Left renal cortex interstitium (tissue), 4 donors: ENCODE data around the gene PRSS2. TPM values are rescaled to one million over a fixed set of nuclear protein-coding genes. Genes with fewer than 3 reads are reported as not detected.

Experiments
- DNase-seq, 4 donors: peaks; one replicate each; pipeline ENCODE4 v3.0.0-alpha.2; 2013; ENCODE audit warnings: low read depth in 4 of 4, low spot score in 2 of 4, missing footprints in 1 of 4
- polyA plus RNA-seq, 4 donors: library from polyadenylated mRNA; unstranded; fragments of 120-200 nt; gene quantifications; one replicate each; pipeline ENCODE4 v1.2.1, GENCODE V29; 2013; ENCODE audit not compliant: insufficient read length in 4 of 4

PRSS2 gene
- polyA plus RNA-seq, 4 donors, result not detected

DNA sequence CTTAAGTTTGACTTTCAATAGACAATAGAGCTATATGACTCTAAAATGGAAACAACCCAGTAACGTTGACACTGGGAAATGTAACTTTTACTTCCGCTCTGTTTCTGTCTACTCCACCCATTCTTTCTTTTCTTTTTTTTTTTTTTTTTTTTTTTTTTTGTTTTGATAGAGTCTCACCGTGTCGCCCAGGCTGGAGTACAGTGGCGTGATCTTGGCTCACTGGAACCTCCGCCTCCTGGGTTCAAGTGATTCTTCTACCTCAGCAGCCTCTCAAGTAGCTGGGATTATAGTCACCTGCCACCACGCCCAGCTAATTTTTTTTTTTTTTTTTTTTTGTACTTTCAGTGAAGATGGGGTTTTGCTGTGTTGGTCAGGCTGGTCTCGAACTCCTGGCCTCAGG is 13.9 kb downstream of the PRSS2 start:
- DNase-seq, result no peak

DNA sequence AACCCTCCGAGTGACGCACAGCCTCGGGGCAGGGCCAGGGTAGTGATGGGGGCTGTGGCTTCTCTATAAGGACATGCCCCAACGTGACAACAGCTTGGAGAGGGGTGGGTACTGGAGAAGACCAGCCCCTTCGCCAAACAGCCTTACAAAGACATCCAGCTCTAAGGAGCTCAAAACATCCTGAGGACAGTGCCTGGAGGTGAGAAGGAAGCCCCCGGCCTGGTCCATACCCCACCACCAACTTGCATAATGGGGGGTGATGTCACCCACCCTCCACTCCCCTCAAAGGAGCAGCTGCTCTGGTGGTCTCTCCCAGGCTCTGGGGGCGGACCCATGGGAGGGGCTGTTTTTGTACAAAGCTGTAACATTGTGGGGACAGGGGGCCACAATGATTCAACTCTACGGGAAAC is 15.1 kb downstream of the PRSS2 start:
- no peak for DNase-seq

DNA sequence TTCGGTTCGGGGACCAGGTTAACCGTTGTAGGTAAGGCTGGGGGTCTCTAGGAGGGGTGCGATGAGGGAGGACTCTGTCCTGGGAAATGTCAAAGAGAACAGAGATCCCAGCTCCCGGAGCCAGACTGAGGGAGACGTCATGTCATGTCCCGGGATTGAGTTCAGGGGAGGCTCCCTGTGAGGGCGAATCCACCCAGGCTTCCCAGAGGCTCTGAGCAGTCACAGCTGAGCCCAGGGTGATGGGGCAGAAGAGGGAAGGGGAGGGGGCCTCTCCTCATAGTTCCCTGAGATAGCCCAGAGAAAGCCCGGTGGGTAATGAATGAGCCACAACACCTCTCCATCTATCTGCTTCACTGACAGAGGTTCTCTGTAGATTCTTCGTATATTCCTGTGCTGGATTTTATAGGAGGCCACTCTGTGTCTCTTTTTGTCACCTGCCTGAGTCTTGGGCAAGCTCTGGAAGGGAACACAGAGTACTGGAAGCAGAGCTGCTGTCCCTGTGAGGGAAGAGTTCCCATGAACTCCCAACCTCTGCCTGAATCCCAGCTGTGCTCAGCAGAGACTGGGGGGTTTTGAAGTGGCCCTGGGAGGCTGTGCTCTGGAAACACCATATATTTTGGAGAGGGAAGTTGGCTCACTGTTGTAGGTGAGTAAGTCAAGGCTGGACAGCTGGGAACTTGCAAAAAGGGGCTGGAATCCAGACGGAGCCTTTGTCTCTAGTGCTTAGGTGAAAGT is 16.4 kb downstream of the PRSS2 start:
- no peak for DNase-seq

DNA sequence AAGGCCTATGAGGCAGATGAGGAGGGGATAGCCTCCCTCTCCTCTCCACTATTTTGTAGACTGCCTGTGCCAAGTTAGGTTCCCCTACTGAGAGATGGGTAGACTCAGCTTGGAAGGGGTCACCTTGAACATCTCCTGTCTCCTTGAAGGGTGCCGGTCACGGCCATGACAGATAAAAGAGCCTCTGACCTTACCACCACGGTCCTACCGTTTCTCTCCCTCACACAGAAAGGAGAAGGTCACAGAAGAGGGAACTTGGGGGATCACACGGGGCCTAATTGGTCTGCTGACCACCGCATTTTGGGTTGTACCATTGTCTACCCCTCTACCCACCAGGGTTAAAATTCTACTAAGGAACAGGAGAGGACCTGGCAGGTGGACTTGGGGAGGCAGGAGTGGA is 17.0 kb downstream of the PRSS2 start:
- DNase-seq, result no peak

DNA sequence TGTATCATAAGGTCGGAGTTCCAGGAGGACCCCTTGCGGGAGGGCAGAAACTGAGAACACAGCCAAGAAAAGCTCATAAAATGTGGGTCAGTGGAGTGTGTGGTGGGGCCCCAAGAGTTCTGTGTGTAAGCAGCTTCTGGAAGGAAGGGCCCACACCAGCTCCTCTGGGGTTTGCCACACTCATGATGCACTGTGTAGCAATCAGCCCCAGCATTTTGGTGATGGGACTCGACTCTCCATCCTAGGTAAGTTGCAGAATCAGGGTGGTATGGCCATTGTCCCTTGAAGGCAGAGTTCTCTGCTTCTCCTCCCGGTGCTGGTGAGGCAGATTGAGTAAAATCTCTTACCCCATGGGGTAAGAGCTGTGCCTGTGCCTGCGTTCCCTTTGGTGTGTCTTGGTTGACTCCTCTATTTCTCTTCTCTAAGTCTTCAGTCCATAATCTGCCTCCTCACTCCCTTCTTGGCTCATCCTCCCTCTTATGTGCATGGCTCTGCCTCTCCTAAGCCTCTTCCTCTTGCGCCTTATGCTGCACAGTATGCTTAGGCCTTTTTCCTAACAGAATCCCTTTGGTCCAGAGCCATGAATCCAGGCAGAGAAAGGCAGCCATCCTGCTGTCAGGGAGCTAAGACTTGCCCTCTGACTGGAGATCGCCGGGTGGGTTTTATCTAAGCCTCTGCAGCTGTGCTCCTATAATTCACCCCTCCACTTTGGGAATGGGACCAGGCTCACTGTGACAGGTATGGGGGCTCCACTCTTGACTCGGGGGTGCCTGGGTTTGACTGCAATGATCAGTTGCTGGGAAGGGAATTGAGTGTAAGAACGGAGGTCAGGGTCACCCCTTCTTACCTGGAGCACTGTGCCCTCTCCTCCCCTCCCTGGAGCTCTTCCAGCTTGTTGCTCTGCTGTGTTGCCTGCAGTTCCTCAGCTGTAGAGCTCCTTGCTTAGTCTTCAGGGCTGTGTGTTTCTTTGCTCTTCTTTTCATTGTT is 17.8 kb downstream of the PRSS2 start:
- no peak for DNase-seq

DNA sequence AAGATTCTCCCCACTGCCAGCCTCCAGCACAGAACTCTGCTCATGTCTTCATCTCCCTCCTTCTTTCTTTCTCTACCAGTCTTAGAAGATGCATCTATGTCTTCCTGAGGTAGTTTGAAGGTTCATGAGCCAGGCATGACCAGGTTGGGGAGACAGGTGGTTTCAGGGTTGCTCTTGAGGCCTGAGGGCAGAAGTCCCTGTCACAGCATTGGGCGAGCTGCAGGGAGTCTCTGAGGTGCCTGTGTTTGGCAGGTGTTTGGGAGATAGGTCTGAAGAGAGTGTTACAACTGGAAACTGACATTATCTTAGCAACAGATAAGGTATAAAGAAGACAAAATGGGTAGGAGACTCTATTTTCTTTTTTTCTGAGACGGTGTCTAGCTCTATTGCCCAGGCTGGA is 18.7 kb downstream of the PRSS2 start:
- DNase-seq, result no peak

DNA sequence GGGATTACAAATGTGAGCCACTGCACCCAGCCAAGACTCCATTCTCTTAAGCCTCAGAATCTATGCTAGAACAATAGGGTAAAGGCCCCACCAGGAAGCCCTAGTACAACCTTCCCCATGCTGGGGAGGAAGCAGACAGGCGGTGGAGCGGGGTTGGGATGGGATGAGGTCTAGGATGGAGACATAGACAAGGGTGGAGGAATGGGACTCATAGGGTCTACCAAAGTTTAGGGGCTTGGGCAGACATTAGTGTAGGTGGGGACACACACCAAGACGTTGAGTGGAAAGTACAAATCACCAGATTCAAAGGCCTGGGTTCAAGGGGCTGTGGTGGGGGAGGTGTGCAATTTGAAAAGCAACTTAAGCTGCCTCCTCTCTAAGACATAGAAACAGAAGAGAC is 19.3 kb downstream of the PRSS2 start:
- no peak for DNase-seq

DNA sequence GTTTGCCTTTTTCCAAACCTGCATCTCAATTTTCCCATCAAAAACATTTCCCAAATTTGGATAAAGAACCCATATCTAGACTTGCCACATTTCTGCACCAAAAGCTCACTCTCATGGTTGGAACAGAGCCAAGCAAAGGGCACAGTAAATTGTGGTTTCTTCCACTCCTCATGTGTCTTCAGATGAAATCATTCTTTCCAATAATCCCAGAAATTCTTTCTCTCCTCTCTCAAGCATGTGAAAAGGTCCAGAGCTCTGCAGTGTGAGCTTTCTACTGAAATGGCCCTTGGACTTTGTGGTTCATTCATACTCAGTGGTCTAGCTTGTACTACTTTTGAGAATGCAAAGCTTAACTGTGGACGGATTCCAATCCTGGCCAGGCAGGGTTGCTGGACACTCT is 19.8 kb downstream of the PRSS2 start:
- no peak for DNase-seq

DNA sequence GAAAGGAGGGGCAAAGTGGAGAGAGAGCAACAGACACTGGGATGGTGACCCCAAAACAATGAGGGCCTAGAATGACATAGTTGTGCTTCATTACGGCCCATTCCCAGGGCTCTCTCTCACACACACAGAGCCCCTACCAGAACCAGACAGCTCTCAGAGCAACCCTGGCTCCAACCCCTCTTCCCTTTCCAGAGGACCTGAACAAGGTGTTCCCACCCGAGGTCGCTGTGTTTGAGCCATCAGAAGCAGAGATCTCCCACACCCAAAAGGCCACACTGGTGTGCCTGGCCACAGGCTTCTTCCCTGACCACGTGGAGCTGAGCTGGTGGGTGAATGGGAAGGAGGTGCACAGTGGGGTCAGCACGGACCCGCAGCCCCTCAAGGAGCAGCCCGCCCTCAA is 20.7 kb downstream of the PRSS2 start:
- DNase-seq, result no peak

DNA sequence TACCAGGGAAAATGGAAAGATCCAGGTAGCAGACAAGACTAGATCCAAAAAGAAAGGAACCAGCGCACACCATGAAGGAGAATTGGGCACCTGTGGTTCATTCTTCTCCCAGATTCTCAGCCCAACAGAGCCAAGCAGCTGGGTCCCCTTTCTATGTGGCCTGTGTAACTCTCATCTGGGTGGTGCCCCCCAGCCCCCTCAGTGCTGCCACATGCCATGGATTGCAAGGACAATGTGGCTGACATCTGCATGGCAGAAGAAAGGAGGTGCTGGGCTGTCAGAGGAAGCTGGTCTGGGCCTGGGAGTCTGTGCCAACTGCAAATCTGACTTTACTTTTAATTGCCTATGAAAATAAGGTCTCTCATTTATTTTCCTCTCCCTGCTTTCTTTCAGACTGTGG is 21.4 kb downstream of the PRSS2 start:
- DNase-seq, result no peak

DNA sequence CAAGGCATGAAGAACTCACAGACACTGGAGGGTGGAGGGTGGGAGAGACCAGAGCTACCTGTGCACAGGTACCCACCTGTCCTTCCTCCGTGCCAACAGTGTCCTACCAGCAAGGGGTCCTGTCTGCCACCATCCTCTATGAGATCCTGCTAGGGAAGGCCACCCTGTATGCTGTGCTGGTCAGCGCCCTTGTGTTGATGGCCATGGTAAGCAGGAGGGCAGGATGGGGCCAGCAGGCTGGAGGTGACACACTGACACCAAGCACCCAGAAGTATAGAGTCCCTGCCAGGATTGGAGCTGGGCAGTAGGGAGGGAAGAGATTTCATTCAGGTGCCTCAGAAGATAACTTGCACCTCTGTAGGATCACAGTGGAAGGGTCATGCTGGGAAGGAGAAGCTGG is 21.8 kb downstream of the PRSS2 start:
- DNase-seq, result no peak

DNA sequence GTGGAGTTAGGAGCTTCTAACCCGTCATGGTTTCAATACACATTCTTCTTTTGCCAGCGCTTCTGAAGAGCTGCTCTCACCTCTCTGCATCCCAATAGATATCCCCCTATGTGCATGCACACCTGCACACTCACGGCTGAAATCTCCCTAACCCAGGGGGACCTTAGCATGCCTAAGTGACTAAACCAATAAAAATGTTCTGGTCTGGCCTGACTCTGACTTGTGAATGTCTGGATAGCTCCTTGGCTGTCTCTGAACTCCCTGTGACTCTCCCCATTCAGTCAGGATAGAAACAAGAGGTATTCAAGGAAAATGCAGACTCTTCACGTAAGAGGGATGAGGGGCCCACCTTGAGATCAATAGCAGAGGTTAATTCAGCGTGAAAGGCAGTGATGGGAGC is 22.4 kb downstream of the PRSS2 start:
- no peak for DNase-seq

DNA sequence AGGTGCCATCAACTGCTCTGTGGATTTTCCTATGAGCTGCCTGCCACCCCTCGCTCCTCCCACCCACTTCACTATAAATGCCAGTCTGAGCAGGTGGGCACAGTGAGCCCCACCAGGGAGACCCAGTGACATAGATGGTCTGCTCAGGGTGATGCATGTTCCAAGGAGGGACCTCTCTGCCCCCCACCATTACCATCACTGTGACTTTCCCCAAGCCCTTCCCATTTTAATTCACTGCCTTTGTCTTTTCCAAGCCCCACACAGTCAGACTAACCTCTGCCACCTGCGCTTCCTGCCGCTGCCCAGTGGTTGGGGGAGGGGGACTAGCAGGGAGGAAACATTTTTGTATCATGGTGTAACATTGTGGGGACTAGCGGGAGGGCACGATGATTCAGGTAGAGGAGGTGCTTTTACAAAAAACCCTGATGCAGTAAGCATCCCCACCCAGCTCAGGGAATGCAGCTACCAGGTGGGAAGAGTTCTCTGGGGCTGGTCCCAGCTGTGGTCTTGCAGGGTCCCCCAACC is 24.6 kb downstream of the PRSS2 start:
- no peak for DNase-seq

DNA sequence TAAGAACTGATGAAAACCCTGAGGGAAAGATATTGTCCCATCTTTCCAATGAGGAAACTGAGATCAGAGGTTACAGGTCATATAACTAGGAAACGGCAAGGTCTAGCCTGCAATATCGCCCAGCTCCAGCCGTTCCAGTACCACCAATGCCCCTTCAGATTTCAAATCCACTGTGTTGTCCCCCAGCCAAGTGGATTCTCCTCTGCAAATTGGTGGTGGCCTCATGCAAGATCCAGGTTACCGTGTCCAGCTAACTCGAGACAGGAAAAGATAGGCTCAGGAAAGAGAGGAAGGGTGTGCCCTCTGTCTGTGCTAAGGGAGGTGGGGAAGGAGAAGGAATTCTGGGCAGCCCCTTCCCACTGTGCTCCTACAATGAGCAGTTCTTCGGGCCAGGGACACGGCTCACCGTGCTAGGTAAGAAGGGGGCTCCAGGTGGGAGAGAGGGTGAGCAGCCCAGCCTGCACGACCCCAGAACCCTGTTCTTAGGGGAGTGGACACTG is 25.3 kb downstream of the PRSS2 start:
- DNase-seq, result no peak

DNA sequence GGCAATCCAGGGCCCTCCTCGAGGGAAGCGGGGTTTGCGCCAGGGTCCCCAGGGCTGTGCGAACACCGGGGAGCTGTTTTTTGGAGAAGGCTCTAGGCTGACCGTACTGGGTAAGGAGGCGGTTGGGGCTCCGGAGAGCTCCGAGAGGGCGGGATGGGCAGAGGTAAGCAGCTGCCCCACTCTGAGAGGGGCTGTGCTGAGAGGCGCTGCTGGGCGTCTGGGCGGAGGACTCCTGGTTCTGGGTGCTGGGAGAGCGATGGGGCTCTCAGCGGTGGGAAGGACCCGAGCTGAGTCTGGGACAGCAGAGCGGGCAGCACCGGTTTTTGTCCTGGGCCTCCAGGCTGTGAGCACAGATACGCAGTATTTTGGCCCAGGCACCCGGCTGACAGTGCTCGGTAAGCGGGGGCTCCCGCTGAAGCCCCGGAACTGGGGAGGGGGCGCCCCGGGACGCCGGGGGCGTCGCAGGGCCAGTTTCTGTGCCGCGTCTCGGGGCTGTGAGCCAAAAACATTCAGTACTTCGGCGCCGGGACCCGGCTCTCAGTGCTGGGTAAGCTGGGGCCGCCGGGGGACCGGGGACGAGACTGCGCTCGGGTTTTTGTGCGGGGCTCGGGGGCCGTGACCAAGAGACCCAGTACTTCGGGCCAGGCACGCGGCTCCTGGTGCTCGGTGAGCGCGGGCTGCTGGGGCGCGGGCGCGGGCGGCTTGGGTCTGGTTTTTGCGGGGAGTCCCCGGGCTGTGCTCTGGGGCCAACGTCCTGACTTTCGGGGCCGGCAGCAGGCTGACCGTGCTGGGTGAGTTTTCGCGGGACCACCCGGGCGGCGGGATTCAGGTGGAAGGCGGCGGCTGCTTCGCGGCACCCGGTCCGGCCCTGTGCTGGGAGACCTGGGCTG is 26.0 kb downstream of the PRSS2 start:
- DNase-seq, result no peak

DNA sequence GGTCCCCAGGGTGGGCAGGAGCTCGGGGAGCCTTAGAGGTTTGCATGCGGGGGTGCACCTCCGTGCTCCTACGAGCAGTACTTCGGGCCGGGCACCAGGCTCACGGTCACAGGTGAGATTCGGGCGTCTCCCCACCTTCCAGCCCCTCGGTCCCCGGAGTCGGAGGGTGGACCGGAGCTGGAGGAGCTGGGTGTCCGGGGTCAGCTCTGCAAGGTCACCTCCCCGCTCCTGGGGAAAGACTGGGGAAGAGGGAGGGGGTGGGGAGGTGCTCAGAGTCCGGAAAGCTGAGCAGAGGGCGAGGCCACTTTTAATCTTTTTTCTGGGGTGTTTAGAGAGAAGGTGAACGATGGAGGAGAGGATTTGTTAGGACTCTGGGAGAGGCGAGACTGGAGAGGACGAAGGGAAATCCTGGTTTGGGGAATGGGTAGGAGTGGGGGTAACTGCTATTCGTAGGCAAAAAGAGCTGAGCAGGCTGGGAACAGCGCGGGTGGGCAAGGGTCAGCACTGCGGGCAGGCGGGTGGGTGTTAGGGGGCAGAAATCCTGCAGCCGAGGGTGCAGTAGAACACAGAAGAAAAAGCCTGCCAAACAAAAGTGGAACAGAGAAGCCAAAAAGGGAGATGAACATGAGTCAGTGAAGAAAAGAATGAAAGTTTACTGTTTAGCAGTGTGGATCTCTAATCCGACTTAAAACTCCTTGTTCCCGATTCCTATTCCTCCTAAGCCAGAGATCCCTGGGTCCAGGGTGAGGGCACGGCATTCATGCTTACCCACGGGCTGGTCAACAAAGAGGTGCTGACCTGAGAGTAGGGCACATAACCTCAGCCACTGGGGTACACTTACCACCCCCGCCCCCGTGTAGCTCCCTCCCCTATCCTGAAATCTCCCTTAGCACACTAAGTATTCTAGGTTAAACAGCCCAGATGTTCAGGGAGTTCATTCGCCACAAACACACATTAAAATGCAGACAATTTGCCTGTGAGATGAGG is 26.9 kb downstream of the PRSS2 start:
- no peak for DNase-seq

DNA sequence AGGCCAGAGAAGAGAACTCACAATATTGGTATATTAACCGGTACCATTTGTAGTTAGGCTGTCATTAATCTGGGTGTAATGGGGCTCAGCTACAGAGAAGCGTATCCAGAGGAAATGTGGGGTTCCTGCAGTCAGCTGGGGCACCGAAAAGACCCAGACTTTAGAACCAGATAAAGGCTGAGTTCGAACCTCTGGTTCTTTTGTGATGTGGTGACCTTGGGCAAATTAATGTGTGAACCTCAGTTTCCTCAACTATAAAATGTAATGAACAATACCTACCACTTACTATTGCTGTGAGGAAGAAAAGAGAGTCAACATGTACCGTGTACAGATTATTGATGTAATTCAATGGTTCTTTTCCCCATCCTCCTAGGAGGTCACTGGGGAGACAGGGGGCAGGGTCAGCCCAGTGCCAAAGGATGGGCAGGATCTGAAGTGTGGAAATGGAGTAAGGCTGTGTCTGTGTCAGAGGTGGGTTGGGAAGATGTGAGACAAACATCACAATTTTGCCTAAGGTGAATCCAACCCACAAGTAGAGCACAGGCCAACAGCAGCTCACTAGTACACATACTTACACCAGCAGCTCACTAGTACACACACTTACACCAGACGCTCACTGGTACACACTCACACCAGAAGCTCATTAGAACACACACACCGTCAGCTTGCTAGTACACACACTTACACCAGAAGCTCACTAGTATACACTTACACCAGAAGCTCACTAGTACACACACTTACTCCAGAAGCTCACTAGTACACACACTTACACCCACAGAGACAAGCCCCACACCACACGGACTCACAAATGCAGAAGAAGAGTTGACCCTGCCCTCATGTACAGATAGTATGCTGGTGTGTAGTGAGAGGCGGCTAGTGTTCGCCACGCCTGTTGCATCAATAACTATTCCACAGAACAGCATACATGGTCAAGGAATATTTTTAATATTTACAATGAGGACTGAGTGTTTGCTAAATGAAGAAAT is 28.0 kb downstream of the PRSS2 start:
- DNase-seq, result no peak

DNA sequence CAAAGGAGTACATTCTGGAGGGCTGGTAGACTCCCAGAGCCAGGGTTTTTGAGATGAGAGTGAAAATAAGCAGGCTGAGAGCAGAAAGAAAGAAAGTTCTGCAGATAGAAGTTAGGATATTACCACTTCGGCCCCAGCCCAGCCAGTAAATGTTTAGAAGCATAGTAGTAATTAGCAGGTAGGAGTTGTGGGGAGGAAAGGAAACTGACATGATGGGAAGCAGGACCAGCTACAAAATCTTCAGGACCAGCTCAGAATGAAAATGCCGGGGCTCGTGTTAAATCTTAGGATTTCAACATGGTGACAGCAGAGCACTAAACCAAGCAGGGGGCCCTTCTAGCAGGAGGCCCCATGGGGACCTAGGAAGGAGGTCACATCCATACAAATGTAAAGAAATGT is 28.7 kb downstream of the PRSS2 start:
- no peak for DNase-seq
